K562 (cell line): ENCODE measurements around the gene CAPN8. TPM values are rescaled to one million over a fixed set of nuclear protein-coding genes. Genes with fewer than 3 reads are reported as not detected.
A peak's percentile ranks its signal among the peaks of the same experiment; 100 is the strongest.

Source experiments
- ATAC-seq: fragments of 200-7000 bp; cut with Tn5 transposase; 3 replicates; pipeline ENCODE4 v1.9.1; 2020; ENCODE audit warnings: moderate library complexity
- BruUV-seq: library from RNA; stranded (reverse); fragments of 400-500 nt; replicated peaks from 2 replicates; lab custom pipeline; 2021; lab: Mats Ljungman, UMichigan
- CTCF ChIA-PET: fragments of 300-600 bp; formaldehyde crosslinking; extraction: SDS; loops from one replicate; lab custom pipeline; 2021; ENCODE audit warnings: low intra/inter-chr PET ratio; lab: Yijun Ruan, JAX
- POLR2A ChIA-PET: fragments of 300-600, 350-650 bp; sonication (Branson Sonifier 250); formaldehyde crosslinking; extraction: SDS; loops from one replicate; lab custom pipeline; 2021; ENCODE audit warnings: antibody characterized with exemption, inconsistent platforms; lab: Yijun Ruan, JAX
- DNase-seq, 4 experiments: peaks; one replicate each; pipeline versions ENCODE4 v3.0.0 to v3.0.0-alpha.2; 2011 to 2018; ENCODE audit warnings: low spot score in 3 of 4, mixed read lengths in 3 of 4; ENCODE audit errors: extremely low read depth in 1 of 4
- FAIRE-seq: peaks from 2 replicates; lab custom pipeline; 2011; peaks lifted over from hg19 to GRCh38; lab: Jason Lieb, UNC
- H2AFZ ChIP-seq: 2 replicates; pipeline ENCODE4 v1.6.0; 2011; ENCODE audit warnings: low read depth, low read length, control low read depth, inconsistent platforms
- H3K27ac ChIP-seq: fragments of 200-600 bp; 3 replicates; pipeline ENCODE4 v1.8.0; 2011; ENCODE audit warnings: low read depth, mild to moderate bottlenecking, control low read depth, inconsistent platforms, low read length, moderate library complexity, mixed read lengths; ENCODE audit errors: extremely low read depth
- H3K27me3 ChIP-seq, 2 experiments: fragments of 300-600 bp in 1 of 2; 2 replicates in 1 of 2; 3 replicates in 1 of 2; pipeline versions ENCODE4 v1.6.0 to v1.8.0; 2011; ENCODE audit warnings: inconsistent platforms in 2 of 2, low read length in 2 of 2, mild to moderate bottlenecking in 1 of 2, mixed read lengths in 1 of 2, moderate library complexity in 1 of 2; ENCODE audit not compliant: control insufficient read depth in 2 of 2, insufficient read depth in 2 of 2
- H3K36me3 ChIP-seq: fragments of 300-600 bp; 3 replicates; pipeline ENCODE4 v1.8.0; 2011; ENCODE audit warnings: mild to moderate bottlenecking, low read length, inconsistent platforms; ENCODE audit not compliant: control insufficient read depth, insufficient read depth
- H3K4me1 ChIP-seq, 2 experiments: fragments of 200-600 bp in 1 of 2; replicated peaks in 1 of 2; 2 replicates in 1 of 2; 3 replicates in 1 of 2; pipeline versions ENCODE4 v1.5.1 to v1.8.0; 2011; ENCODE audit warnings: inconsistent platforms in 2 of 2, low read length in 2 of 2, mild to moderate bottlenecking in 1 of 2, mixed read lengths in 1 of 2, moderate library complexity in 1 of 2; ENCODE audit not compliant: control insufficient read depth in 2 of 2, insufficient read depth in 2 of 2
- H3K4me2 ChIP-seq: 2 replicates; pipeline ENCODE4 v1.6.1; 2011; ENCODE audit warnings: low read length, control low read depth, inconsistent platforms, mixed read lengths; ENCODE audit not compliant: insufficient read depth
- H3K4me3 ChIP-seq: fragments of 200-600 bp; sonication (generic), shearing (Covaris generic); 2 replicates; pipeline ENCODE4 v1.5.1; 2016; ENCODE audit warnings: control low read depth, inconsistent platforms
- H3K79me2 ChIP-seq: fragments of 200-600 bp; 3 replicates; pipeline ENCODE4 v1.8.0; 2011; ENCODE audit warnings: low read length, inconsistent platforms; ENCODE audit not compliant: control insufficient read depth, insufficient read depth
- H3K9ac ChIP-seq, 2 experiments: 2 replicates each; pipeline versions ENCODE4 v1.6.0 to v1.6.1; 2011; ENCODE audit warnings: low read depth in 2 of 2, low read length in 2 of 2, control low read depth in 1 of 2, inconsistent platforms in 1 of 2, mild to moderate bottlenecking in 1 of 2, mixed read lengths in 1 of 2; ENCODE audit not compliant: insufficient read depth in 1 of 2
- H3K9me1 ChIP-seq: one replicate; pipeline ENCODE4 v1.6.0; 2011; ENCODE audit warnings: inconsistent platforms, mild to moderate bottlenecking, low read length, moderate library complexity; ENCODE audit not compliant: control insufficient read depth, insufficient read depth
- H3K9me3 ChIP-seq: replicated peaks from 2 replicates; pipeline ENCODE4 v1.5.1; 2011; ENCODE audit warnings: low read depth, low read length, inconsistent platforms; ENCODE audit not compliant: control insufficient read depth, insufficient read depth
- H4K20me1 ChIP-seq: replicated peaks from 2 replicates; pipeline ENCODE4 v1.6.1; 2011; ENCODE audit warnings: low read length, inconsistent platforms, mixed read lengths; ENCODE audit not compliant: control insufficient read depth, insufficient read depth
- ETV1 ChIP-seq: fragments of 450-650 bp; conservative IDR thresholded peaks from 2 replicates; pipeline ENCODE4 v1.6.1; 2016; ENCODE audit warnings: missing genetic modification characterization, control low read depth, low read depth, missing compliant biosample characterization
- NONO ChIP-seq, 2 experiments: fragments of 200-400 bp in 1 of 2; fragments of 450-650 bp in 1 of 2; formaldehyde crosslinking in 1 of 2; IDR thresholded peaks; 2 replicates each; pipeline ENCODE4 v1.6.1; 2017; ENCODE audit warnings: low read depth in 2 of 2, mild to moderate bottlenecking in 2 of 2, moderate library complexity in 2 of 2, low read length in 1 of 2
- PHB2 ChIP-seq: fragments of 450-650 bp; IDR thresholded peaks from 2 replicates; pipeline ENCODE4 v1.6.1; 2017; ENCODE audit warnings: low read depth
- SMC3 ChIP-seq: conservative IDR thresholded peaks from 2 replicates; pipeline ENCODE4 v1.6.1; 2011; ENCODE audit warnings: low read depth, low read length, improper control_type of control experiment; ENCODE audit not compliant: insufficient read depth
- ZBTB40 ChIP-seq, 2 experiments: fragments of 450-650 bp in 1 of 2; sonication (generic) in 1 of 2; formaldehyde crosslinking in 1 of 2; IDR thresholded peaks; 2 replicates each; pipeline versions ENCODE4 v1.7.1 to v1.9.0; 2016 to 2022; ENCODE audit warnings: inconsistent platforms in 1 of 2, mild to moderate bottlenecking in 1 of 2, missing genetic modification reagents in 1 of 2
- ZNF134 ChIP-seq: fragments of 250-450 bp; sonication (Bioruptor Pico); conservative IDR thresholded peaks from 2 replicates; pipeline ENCODE4 v1.4.0; 2020
- ZNF274 ChIP-seq: IDR thresholded peaks from 2 replicates; pipeline ENCODE4 v1.6.1; 2011; ENCODE audit warnings: low read depth, mild to moderate bottlenecking, low read length, moderate library complexity, borderline replicate concordance
- ZNF431 ChIP-seq: sonication (generic); formaldehyde crosslinking; IDR thresholded peaks from 2 replicates; pipeline ENCODE4 v1.8.0; 2022; ENCODE audit warnings: mild to moderate bottlenecking, missing genetic modification reagents
- ZNF57 ChIP-seq: fragments of 450-650 bp; formaldehyde crosslinking; IDR thresholded peaks from 2 replicates; pipeline ENCODE4 v1.4.0; 2020; ENCODE audit warnings: mild to moderate bottlenecking, moderate library complexity
- ZNF584 ChIP-seq: fragments of 200-800 bp; sonication (Bioruptor generic); IDR thresholded peaks from 2 replicates; pipeline ENCODE4 v1.6.1; 2016; ENCODE audit warnings: low read depth, mild to moderate bottlenecking, missing genetic modification characterization, missing compliant biosample characterization
- ZNF766 ChIP-seq: fragments of 200-800 bp; sonication (Bioruptor generic); conservative IDR thresholded peaks from 2 replicates; pipeline ENCODE4 v1.6.1; 2016; ENCODE audit warnings: missing genetic modification characterization, missing compliant biosample characterization
- WGBS: fragments of 100-300 bp; shearing (Covaris generic); methylation state at CpG from one replicate; pipeline ENCODE4 v1.1.6; 2016; ENCODE audit warnings: low coverage, mixed read lengths; ENCODE audit not compliant: insufficient coverage; ENCODE audit errors: missing lambda C conversion rate; 5-methylcytosine and 5-hydroxymethylcytosine counted together
- in situ Hi-C: fragments of 300-500 bp; cut with MboI; formaldehyde crosslinking; loops from 4 replicates; pipeline ENCODE4 v1.15.0; 2018; ENCODE audit warnings: inconsistent platforms, mixed read lengths
- intact Hi-C: fragments of 100-400 bp; cut with micrococcal nuclease; formaldehyde crosslinking; loops from 2 replicates; pipeline ENCODE4 v1.14.2; 2022
- polyA plus RNA-seq, 8 experiments: library from polyadenylated mRNA; depleted of rRNA in 4 of 8; stranded (reverse) in 5 of 8; unstranded in 3 of 8; fragments of >200 nt; fragmentation: Nextera tagmentation in 2 of 8; fragmentation: Illumina TruSeq in 1 of 8; extraction: Ambion mirVana in 2 of 8; extraction: Trizol in 1 of 8; gene quantifications; 2 replicates each; pipeline versions ENCODE4 v1.2.1 to v1.2.3, GENCODE V29; 2011 to 2014; ENCODE audit warnings: inconsistent platforms in 1 of 8, missing spikeins in 1 of 8
- total RNA-seq, 7 experiments: library from RNA; depleted of rRNA in 6 of 7; stranded (reverse); fragments of >200 nt in 6 of 7; fragmentation: Illumina TruSeq in 2 of 7; extraction: Trizol in 2 of 7; gene quantifications; 2 replicates each; pipeline versions ENCODE4 v1.2.1 to v1.2.3, GENCODE V29; 2011 to 2021; ENCODE audit warnings: low replicate concordance in 1 of 7

Gene CAPN8
- total and polyA plus RNA-seq, 9 of the 15 experiments (the other 6 are each of a cell fraction or from before 2014, with no cell fraction given), result 0.06 TPM; not detected in 8

GRCh38 chr1:223628233-223629125 lies 37.0 kb downstream of the CAPN8 start:
- intact Hi-C loops, result no loop called here
- in situ Hi-C loops, result no loop called here
- H3K36me3 ChIP-seq, result no peaks in the 10 kb centered on the region
- no TSS peak for BruUV-seq
- peaks cover 3 to 12% of the 10 kb centered on the region in 2 experiments; a peak in 4 of 5 replicates for H3K27me3 ChIP-seq
- no peaks in the 10 kb centered on the region for H4K20me1 ChIP-seq
- FAIRE-seq (peak; percentile 97), ATAC-seq (peak; percentile 98), DNase-seq (peak; percentile 82 to 91 (median 86))
- no peaks in the 10 kb centered on the region for H3K79me2 ChIP-seq
- no peaks in the 10 kb centered on the region; a peak in 1 of 5 replicates for H3K4me1 ChIP-seq
- CTCF ChIA-PET, result no interaction called here
- WGBS, result 37% methylated on average over 12 of the region's 13 CpGs
- no peaks in the 10 kb centered on the region for H3K9me3 ChIP-seq
- peak overlapping the region; percentile 71 for H2AFZ ChIP-seq
- H3K27ac ChIP-seq, result no peak overlapping the region
- no peak overlapping the region for H3K4me3 ChIP-seq
- no peak overlapping the region for H3K9ac ChIP-seq
- peak overlapping the region; percentile 27; the same call in 1 of the 2 replicates for H3K4me2 ChIP-seq
- no peaks in the 10 kb centered on the region for H3K9me1 ChIP-seq
- POLR2A ChIA-PET, result interaction anchor here (0.7 to 0.8 kb wide), 2 partner anchors 14 to 85 kb away, joined by 4 read pairs; no protein-coding TSS in a partner anchor
- TF ChIP-seq SMC3, result peak; percentile 51
- TF ChIP-seq ZBTB40 (IDR thresholded peaks at IDR 0.05), result peak; percentile 61; the same call in 1 of the 2 replicates
- no peak for TF ChIP-seq ZBTB40 (CRISPR knock-in tag; IDR thresholded peaks at IDR 0.05)
- no peak for TF ChIP-seq ZNF766 (CRISPR knock-in tag)
- no peak for TF ChIP-seq ZNF584 (CRISPR knock-in tag)
- no peak for TF ChIP-seq ZNF134 (CRISPR knock-in tag)
- peak; percentile 90 for TF ChIP-seq ETV1 (tag)
- TF ChIP-seq ZNF57 (CRISPR knock-in tag), result no peak
- TF ChIP-seq ZNF431 (CRISPR knock-in tag), result no peak
- no peak for TF ChIP-seq PHB2
- no peak for TF ChIP-seq ZNF274
- no peak for TF ChIP-seq NONO (IDR thresholded peaks at IDR 0.05; ENCODE audit: low read depth in 2 of 2, low read length in 1 of 2)
